OCI-LY3 (cell line): ENCODE results near the gene MUC13.

Source experiments
- H2AFZ ChIP-seq: fragments of 200-600, 300-600 bp; shearing (Covaris generic); 2 replicates; pipeline ENCODE4 v1.6.0; 2014; ENCODE audit warnings: antibody characterized with exemption, low read depth, low read length
- H3K27ac ChIP-seq: fragments of 200-600, 300-600 bp; sonication (generic); 2 replicates; pipeline ENCODE4 v1.5.1; 2014; ENCODE audit warnings: mild to moderate bottlenecking, low read length, moderate library complexity, mixed read lengths
- H3K27me3 ChIP-seq: fragments of 200-600, 300-600 bp; sonication (generic); 2 replicates; pipeline ENCODE4 v1.6.1; 2014; ENCODE audit warnings: low read depth, low read length, mixed read lengths
- H3K36me3 ChIP-seq: fragments of 200-600, 300-600 bp; sonication (generic); replicated peaks from 2 replicates; pipeline ENCODE3; 2014; ENCODE audit warnings: low read depth, low read length, mixed read lengths
- H3K4me1 ChIP-seq: fragments of 300-600, 200-600 bp; sonication (generic); 2 replicates; pipeline ENCODE4 v1.6.1; 2014; ENCODE audit warnings: low read length, mixed read lengths
- H3K4me2 ChIP-seq: fragments of 200-600, 300-600 bp; sonication (generic); 2 replicates; pipeline ENCODE4 v1.6.1; 2014; ENCODE audit warnings: low read length, mixed read lengths
- H3K4me3 ChIP-seq: fragments of 300-600, 200-600 bp; sonication (generic); 2 replicates; pipeline ENCODE4 v1.5.1; 2014; ENCODE audit warnings: antibody characterized with exemption, mild to moderate bottlenecking, low read length, moderate library complexity
- H3K79me2 ChIP-seq: fragments of 300-600, 200-600 bp; shearing (Covaris generic); 2 replicates; pipeline ENCODE4 v1.6.1; 2014; ENCODE audit warnings: mild to moderate bottlenecking, low read length, mixed read lengths
- H3K9ac ChIP-seq: fragments of 300-600, 200-600 bp; shearing (Covaris generic); 2 replicates; pipeline ENCODE4 v1.6.0; 2014; ENCODE audit warnings: mild to moderate bottlenecking, low read length, moderate library complexity
- H3K9me3 ChIP-seq: fragments of 200-600, 300-600 bp; shearing (Covaris generic); 2 replicates; pipeline ENCODE4 v1.6.1; 2014; ENCODE audit warnings: low read length, mixed read lengths; ENCODE audit not compliant: insufficient read depth
- H4K20me1 ChIP-seq: fragments of 200-600, 300-600 bp; sonication (generic); 2 replicates; pipeline ENCODE4 v1.6.1; 2016; ENCODE audit warnings: low read length, mixed read lengths; ENCODE audit not compliant: insufficient read depth
- EZH2phosphoT487 ChIP-seq: fragments of 200-600 bp; shearing (Covaris generic); IDR thresholded peaks from 2 replicates; pipeline ENCODE4 v1.6.1; 2018; ENCODE audit warnings: antibody characterized with exemption, mixed run types, low read depth
- TF ChIP-seq, protein P1 (sequence below): fragments of 200-600, 300-600 bp; sonication (generic); IDR thresholded peaks from 2 replicates; pipeline ENCODE4 v1.5.1; 2014; ENCODE audit warnings: antibody characterized with exemption, low read length, low read depth

The MUC13 gene, protein sequence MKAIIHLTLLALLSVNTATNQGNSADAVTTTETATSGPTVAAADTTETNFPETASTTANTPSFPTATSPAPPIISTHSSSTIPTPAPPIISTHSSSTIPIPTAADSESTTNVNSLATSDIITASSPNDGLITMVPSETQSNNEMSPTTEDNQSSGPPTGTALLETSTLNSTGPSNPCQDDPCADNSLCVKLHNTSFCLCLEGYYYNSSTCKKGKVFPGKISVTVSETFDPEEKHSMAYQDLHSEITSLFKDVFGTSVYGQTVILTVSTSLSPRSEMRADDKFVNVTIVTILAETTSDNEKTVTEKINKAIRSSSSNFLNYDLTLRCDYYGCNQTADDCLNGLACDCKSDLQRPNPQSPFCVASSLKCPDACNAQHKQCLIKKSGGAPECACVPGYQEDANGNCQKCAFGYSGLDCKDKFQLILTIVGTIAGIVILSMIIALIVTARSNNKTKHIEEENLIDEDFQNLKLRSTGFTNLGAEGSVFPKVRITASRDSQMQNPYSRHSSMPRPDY

DNA sequence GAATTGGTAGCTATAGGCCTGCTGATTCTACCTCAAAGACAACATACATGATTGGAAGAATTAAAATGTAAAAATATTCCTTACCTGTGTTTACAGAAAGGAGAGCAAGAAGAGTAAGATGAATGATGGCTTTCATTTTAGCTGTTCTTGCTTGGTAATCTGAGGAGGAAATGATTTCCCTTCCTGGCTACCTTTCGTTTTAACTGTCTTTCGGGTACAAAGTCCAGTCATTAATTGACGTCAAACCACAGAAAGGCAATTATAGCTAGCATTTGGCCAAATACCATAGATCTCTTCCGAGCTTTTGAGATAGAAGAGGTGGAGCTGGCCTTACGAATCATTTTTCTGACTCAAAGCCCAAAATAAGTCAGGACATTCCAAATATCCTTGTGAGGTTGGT lies at the start of gene MUC13:
Gene MUC13 (minus strand): TSS at position 175 of the 400 bp plus-strand sequence. CDS start 39 bp downstream, at position 136.
- peaks cover 17% of the 10 kb centered on the region for H3K27me3 ChIP-seq
- peaks cover 23% of the 10 kb centered on the region for H3K4me1 ChIP-seq
- no peak within 1 kb of the TSS for H2AFZ ChIP-seq
- H3K9me3 ChIP-seq = no peaks in the 10 kb centered on the region
- H3K27ac ChIP-seq = no peak within 1 kb of the TSS
- H3K4me2 ChIP-seq = peak within 1 kb of the TSS; percentile 24
- H3K36me3 ChIP-seq = no peaks in the 10 kb centered on the region
- no peaks in the 10 kb centered on the region for H3K79me2 ChIP-seq
- no peak within 1 kb of the TSS for H3K4me3 ChIP-seq
- no peak for TF ChIP-seq EZH2phosphoT487
- TF ChIP-seq, protein P1, sequence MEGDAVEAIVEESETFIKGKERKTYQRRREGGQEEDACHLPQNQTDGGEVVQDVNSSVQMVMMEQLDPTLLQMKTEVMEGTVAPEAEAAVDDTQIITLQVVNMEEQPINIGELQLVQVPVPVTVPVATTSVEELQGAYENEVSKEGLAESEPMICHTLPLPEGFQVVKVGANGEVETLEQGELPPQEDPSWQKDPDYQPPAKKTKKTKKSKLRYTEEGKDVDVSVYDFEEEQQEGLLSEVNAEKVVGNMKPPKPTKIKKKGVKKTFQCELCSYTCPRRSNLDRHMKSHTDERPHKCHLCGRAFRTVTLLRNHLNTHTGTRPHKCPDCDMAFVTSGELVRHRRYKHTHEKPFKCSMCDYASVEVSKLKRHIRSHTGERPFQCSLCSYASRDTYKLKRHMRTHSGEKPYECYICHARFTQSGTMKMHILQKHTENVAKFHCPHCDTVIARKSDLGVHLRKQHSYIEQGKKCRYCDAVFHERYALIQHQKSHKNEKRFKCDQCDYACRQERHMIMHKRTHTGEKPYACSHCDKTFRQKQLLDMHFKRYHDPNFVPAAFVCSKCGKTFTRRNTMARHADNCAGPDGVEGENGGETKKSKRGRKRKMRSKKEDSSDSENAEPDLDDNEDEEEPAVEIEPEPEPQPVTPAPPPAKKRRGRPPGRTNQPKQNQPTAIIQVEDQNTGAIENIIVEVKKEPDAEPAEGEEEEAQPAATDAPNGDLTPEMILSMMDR = no peak
- H3K9ac ChIP-seq = no peak within 1 kb of the TSS
- H4K20me1 ChIP-seq = no peaks in the 10 kb centered on the region

DNA sequence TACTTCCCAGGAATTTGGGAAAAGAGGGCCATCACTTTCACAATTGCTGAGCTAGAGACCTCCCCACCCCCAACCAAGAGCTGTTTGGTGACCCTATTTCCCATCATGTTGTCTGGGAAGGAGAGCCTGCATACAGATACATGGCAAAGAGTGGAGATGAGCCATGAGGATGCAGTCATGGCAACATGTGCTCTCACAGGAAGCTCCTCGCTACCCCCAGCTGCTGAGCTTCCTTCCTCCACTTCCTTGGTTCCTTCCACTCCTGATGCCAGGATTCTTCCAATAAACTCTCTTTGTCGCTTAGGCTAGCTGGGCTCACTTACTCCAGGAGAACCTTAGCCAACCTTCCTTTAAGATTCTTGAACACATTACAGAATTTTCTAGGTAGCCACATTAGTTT lies 48.3 kb upstream of the MUC13 start:
- Histone ChIP-seq H3K9me3 (no peaks in the 10 kb centered on the region), H3K79me2 (no peaks in the 10 kb centered on the region), H3K4me3 (no peak overlapping the region), H3K9ac (no peak overlapping the region), H3K27ac (no peak overlapping the region), H3K4me1 (peaks cover 7% of the 10 kb centered on the region), H3K27me3 (no peaks in the 10 kb centered on the region), H3K36me3 (no peaks in the 10 kb centered on the region), H4K20me1 (no peaks in the 10 kb centered on the region), H2AFZ (no peak overlapping the region), H3K4me2 (no peak overlapping the region)
- no peak for TF ChIP-seq EZH2phosphoT487
- TF ChIP-seq, protein P1 = no peak

DNA sequence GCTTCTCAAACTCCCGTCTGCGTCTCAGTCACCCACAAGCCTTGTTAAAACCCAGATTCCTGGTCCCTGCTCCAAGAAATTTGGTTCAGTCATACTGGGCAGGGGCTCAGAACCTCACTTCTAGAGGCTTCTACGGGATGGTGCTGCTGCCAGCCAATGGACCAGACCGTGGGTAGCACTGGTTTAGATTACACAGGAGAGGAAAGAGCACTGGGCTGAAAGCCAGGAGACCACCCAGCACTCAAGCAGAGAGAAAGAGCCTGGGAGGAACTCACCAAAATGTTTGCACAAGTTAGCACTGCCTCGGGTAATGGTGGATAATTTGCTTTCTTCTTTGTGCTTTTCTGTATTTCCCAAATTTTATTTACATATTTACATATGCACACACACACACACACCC lies 46.9 kb upstream of the MUC13 start:
- Histone ChIP-seq H3K9ac (no peak overlapping the region), H2AFZ (no peak overlapping the region), H4K20me1 (no peaks in the 10 kb centered on the region), H3K36me3 (no peaks in the 10 kb centered on the region), H3K4me3 (no peak overlapping the region), H3K9me3 (no peaks in the 10 kb centered on the region), H3K27me3 (no peaks in the 10 kb centered on the region), H3K4me1 (peaks cover 7% of the 10 kb centered on the region), H3K27ac (no peak overlapping the region), H3K4me2 (no peak overlapping the region), H3K79me2 (no peaks in the 10 kb centered on the region)
- TF ChIP-seq, protein P1 = no peak
- TF ChIP-seq EZH2phosphoT487 = no peak

DNA sequence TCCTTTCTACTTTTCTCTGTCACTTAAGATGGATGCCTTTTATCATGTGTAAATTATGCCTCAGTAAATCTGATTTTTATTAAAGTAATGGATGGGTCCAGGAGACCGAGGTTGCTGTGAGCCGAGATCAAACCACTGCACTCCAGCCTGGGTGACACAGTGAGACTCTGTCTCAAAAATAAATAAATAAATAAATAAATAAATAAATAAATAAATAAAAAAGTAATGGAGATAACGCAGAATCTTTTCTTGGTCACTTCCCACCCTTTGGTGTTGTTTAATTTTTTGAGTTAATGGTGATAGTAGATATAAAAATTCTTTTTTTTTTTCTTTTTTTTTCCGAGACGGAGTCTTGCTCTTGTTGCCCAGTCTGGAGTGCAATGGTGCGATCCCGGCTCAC lies 44.1 kb upstream of the MUC13 start:
- Histone ChIP-seq H3K27ac (no peak overlapping the region), H3K27me3 (no peaks in the 10 kb centered on the region), H2AFZ (no peak overlapping the region), H3K4me3 (no peak overlapping the region), H3K9me3 (no peaks in the 10 kb centered on the region), H3K4me1 (no peaks in the 10 kb centered on the region), H3K4me2 (no peak overlapping the region), H3K9ac (no peak overlapping the region), H3K36me3 (no peaks in the 10 kb centered on the region), H3K79me2 (no peaks in the 10 kb centered on the region), H4K20me1 (no peaks in the 10 kb centered on the region)
- TF ChIP-seq, protein P1 = no peak
- TF ChIP-seq EZH2phosphoT487 = no peak
